NCI-H82 treated with DMSO at 0.1 percent for 48 hours (cell line): ENCODE measurements around the gene PTGES.
"Not testable (repeated sequence)": the region's sequence is repeated elsewhere in the genome, so short reads cannot be mapped to it uniquely, and the experiment has no call there.

ENCODE experiments used
- DNase-seq: peaks from one replicate; lab custom pipeline; 2025; ENCODE audit not compliant: unreplicated experiment; lab: John Stamatoyannopoulos, UW

PTGES gene, protein sequence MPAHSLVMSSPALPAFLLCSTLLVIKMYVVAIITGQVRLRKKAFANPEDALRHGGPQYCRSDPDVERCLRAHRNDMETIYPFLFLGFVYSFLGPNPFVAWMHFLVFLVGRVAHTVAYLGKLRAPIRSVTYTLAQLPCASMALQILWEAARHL

DNA sequence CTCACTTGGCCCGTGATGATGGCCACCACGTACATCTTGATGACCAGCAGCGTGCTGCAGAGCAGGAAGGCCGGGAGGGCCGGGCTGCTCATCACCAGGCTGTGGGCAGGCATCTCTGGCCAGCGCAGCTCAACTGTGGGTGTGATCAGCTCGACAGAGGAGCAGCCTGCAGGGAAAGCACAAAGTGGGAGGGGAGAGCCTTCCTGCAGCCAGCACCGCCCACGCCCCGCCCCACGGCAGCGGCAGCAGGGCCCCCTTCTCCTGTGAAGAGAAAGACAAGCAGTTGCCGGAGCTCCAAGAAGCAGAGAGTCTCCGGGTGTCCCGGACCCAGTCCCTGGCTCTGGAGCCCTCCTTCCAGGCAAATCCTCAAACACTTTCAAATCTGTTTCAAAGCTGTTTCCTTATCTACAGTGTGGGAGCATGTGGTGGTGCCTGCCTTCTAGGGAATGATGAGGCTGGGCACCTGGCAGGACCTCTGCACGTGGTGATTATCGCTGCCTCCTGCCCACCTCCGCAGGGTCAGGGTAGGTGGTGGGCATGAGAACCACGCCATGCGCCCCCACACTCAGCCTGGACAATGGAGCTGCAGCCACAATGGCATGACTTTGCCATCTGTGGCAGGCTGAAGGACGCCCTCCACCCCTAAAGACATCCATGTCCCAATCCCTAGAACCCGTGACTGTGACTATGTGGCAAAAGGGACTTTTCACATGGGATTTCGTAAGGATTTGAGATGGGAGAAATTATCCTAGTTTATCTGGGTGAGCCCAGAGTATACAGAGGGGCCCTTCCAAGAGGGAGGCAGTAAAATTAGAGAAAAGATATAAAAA is at the start of gene PTGES:
TSS of gene PTGES (minus strand) at position 143 of the 830 bp plus-strand sequence. CDS start at position 113, 30 bp downstream.
- peak; percentile 20 for DNase-seq

DNA sequence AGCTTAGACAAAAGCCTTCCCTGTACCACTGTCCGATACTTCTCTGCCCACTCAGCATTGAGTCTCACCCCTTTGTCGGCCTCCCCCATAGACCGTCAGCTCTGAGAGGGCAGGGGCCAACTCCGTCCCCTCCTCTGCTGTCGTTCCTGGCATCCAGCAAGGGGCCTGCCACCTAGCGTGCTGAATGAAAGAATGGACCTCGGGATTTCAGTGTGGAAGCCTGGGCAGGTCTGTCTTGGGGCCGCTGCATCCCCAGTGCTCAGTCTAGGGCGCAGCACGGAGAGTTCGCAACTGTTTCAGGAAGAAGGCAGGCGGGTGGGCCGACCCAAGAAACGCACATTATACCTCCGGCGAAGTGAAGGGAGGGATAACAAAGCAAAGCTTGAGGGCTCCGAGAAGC is 48.7 kb upstream of the PTGES start:
- DNase-seq, result no peak

DNA sequence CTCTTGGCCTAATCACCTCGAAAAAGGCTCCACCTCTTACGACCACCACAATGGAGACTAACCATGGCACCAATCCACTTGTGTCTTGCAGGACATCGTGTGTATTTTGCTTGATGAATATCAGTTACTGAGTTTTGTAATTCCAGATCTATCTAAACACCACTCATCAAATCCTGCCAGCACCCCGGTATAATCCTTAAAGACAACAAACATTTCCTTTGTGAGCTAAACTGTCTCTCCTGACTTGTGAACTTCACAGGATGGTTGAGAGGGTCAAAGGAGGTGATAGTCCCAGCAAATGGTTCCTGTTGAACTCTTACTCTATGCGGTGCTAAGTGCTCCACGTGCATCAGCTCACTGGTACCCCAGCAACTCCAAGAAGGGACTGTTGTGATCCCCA is 46.1 kb upstream of the PTGES start:
- no peak for DNase-seq

DNA sequence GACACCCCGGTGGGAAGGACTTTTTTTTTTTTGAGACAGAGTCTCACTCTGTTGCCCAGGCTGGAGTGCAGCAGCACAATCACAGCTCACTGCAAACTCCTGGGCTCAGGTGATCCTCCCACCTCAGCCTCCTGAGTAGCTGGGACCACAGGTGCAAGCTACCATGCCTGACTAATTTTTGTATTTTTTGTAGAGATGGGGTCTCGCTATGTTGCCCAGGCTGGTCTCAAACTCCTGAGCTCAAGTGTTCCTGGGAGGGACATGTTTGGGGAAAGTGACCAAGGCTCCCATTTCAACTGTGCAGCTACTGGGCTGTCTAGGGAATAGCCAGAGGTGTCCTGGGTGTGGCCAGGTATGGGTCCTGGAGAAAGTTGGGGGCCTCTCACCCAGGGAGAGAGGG is 43.2 kb upstream of the PTGES start:
- not testable (repeated sequence) for DNase-seq

DNA sequence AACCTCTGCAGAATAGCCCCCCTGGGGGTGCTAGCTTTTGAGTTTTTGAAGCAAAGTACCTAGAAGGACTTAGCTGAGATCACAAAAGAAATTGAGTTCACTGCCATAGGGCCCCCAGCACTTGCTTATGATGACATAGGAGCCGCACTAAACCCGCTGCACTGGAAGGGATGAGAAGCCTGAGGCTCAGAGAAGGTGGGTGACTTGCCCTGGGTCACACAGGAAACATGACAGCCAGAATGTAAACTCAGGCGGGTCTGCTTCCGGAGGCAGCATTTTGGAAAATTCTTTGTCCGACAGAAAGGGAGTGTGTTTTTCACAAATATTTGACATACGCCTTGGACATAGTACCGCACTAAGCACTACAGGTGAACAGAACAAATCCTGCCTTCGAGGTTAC is 41.7 kb upstream of the PTGES start:
- DNase-seq, result no peak

DNA sequence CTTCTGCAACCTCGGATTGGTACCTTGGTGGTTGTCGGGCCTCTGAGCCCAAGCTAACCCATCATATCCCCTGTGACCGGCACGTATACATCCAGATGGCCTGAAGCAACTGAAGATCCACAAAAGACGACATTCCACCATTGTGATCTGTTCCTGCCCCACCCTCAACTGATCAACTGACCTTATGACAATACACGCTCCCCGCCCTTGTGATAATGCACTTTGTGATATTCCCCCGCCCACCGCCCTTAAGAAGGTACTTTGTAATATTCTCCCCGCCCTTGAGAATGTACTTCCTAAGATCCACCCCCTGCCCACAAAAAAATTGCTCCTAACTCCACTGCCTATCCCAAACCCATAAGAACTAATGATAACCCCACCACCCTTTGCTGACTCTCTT is 33.6 kb upstream of the PTGES start:
- no peak for DNase-seq

DNA sequence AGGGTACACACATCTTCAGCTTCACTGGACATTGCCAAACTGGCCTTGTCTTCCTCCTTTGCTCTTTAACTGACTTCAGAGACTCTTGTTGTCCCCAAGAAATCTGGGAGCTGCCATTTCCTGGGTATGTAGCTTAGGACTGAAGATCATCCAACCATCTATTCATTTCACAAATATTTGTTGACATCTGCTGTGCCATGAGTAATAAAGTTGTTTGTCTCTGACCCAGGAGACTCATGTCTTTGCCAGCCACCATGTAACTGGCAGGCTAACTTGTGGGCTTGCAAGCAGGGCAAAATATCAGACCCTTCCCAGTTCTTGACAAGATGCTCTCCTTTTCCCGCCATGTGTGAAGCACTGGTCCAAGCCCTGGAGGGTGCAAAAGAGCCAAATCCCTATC is 33.0 kb upstream of the PTGES start:
- DNase-seq, result no peak

DNA sequence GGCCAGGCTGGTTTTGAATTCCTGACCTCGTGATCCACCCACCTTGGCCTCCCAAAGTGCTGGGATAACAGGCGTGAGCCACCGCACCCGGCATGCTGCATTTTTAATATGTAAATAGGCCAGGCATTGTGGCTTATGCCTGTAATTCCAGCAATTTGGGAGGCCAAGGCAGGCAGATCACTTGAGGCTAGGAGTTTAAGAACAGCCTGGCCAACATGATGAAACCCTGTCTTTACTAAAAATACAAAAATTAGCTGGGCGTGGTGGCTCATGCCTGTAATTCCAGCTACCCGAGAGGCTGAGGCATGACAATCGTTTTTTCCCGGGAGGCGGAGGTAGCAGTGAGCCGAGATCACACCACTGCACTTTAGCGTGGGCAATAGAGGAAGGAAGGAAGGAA is 32.1 kb upstream of the PTGES start:
- not testable (repeated sequence) for DNase-seq

DNA sequence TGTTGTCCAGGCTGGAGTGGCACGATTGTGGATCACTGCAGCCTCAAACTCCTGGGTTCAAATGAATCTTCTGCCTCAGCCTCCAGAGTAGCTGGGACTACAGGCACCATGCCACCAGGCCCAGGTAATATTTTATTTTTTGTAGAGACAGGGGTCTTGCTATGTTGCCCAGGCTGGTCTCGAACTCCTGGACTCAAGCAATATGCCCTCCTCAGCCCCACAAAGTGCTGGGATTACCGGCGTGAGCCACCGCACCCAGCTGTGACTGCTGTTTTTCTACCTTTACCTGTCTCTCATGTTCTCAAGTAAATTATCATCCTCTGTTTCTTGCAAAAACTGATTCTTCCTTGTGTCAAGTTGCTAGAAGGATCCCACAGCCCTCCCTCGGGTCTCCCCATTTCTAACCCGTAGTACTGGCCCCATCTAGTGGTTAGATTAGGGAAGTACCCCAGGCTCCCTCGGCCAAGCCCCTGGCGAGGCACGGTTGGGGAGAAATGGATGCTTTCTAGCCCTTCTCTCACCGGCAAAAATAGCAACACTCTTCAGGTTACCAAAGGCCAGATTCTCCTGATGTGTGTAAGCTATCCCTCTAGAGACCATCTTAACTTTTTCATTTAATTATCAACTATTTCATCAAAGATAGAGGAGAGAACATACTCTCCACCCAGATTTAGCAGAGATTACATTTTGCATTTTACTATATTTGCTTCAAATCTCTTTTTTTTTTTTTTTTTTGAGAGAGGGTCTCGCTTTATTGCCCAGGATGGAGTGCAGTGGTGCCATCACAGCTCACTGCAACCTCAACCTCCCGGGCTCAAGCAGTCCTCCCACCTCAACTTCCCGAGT is 30.9 kb upstream of the PTGES start:
- peak; percentile 29 for DNase-seq

DNA sequence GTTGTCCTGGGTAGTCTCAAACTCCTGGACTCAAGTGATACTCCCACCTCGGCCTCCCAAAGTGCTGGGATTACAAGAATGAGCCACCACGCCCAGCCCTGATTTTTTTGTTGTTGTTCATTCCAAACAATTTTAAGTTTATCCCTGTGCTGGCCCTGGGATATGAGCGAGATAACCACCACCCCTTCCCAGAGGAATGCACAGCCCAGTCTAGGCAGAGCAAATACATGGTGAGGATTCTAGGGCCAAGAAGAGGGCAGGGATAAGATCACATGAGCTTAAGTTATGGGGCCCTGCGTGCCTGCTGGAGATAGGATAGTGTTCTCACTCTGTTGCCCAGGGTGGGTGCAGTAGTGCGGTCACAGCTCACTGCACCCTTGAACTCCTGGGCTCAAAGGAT is 29.1 kb upstream of the PTGES start:
- no peak for DNase-seq

DNA sequence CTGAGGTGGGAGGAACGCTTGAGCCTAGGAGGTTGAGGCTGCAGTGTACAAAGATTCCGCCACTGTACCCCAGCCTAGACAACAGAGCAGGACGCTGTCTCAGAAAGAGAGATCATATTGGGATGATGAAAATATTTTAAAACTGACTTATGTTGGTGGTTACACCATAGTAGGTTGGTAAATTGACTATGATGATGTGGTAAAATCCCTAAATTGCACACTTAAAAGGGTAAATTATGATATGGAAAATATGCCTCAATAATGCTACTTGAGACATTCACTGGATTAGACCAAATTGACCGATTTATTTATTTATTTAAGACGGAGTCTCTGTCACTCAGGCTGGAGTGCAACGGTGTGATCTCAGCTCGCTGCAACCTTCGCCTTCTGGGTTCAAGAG is 28.3 kb upstream of the PTGES start:
- DNase-seq, result no peak

DNA sequence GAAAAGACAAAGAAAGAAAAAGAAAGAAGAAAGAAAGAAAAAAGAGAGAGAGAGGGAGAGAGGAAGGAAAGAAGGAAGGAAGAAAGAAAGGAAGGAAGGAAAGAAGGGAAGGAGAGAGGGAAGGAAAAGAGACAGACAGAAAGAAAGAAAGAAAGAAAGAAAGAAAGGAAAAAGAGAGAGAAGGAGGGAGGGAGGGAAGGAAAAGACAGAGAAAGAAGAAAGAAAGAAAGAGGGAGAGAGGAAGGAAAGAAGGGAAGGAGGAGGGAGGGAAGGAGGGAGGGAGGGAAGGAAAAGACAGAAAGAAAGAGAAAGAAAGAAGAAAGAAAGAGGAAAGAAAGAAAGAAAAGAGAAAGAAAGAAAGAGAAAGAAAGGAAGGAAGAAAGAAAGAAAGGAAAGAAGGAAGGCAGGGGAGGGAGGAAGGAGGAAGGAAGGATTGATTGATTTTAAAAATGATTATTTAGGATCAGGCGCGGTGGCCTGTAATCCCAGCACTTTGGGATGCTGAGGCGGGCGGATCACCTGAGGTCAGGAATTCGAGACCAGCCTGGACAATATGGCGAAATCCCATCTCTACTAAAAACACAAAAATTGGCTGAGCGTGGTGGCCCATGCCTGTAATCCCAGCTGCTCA is 26.8 kb upstream of the PTGES start:
- no peak for DNase-seq

DNA sequence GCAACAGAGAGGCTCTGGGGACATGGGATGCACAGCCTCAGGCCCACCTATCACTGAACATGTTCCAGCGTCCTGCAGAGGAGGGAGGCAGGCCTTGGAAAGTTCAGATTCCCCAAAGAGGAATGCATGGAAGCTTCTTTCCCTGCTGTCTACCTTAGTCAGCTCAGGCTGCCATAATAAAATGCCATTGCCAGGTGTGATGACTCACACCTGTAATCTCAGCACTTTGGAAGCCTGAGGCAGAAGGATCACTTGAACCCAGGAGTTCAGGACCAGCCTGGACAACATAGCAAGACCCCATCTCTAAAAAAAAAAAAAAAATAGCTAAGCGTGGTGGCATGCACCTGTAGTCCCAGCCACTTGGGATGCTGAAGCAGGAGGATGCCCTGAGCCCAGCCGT is 25.6 kb upstream of the PTGES start:
- DNase-seq, result no peak

DNA sequence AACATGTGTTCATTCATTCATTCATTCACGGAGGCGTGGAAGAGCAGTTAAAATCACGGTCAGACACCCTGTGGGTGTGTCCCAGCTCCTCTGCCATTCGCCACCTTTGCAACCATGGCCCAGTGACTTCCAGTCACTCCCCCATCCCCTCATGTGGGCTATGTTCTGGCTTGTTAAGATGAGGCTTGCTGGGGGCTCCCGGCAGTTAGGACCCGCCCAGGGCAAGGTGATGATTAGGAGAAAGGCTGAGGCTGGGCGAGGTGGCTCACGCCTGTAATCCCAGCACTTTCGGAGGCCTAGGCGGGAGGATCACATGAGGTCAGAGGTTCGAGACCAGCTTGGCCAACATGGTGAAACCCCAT is 24.9 kb upstream of the PTGES start:
- no peak for DNase-seq

DNA sequence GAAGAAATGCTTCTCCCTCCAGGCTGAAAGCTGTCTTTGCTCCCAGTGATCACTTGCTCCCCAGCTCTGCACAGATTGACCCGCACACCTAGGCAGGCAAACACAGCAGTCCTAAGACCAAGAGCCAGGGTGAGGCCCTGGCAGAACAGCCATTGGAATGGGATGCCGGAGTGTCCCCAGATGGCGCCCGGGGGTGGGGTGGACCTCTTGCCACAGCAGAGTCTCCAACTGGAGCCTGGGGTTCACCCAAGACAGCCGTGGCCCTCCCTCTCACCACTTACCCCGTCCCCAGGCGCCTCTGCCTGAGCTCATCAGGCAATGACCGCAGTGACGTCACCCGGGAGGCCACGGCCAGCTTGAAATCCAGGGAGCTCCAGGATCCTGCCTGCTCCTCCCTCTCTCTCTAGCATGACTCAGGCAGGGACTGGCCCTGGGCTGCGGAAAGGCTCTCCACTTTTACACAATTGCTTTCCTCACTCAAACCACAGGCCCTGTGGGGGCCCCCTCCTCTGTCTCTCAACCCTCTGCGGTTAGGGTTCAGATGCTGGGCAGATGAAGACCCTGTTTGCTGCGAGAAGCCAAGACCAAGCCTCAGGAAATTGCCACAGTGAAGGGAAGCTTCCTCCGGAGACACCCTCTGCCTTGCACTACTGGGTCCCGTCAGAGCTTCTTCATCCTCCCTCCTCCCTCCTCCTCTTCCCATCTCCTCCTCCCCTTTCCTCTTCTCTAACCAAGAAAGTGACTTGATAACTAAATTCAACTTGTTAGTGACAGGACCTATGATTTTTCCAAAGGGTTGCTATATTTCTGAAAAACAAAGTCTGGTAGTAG is 24.3 kb upstream of the PTGES start:
- DNase-seq, result no peak

DNA sequence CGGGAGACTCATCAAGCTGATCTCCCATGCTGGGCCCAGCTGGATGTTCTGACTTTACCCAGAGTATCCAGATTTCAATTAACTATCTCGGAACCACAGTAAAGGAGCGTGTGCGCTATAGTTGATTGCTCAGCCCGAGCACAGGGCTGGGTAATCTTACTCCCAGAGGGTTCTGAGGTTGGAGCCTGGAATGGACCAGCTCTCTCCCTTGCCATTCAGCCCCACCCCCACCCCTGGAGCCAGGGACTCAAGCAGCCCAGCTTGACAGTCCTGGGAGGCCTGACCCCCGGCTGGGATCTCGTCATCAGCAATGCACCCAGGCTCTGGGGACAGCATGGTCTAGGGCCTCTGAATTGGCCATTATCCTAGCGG is 23.7 kb upstream of the PTGES start:
- DNase-seq, result no peak

DNA sequence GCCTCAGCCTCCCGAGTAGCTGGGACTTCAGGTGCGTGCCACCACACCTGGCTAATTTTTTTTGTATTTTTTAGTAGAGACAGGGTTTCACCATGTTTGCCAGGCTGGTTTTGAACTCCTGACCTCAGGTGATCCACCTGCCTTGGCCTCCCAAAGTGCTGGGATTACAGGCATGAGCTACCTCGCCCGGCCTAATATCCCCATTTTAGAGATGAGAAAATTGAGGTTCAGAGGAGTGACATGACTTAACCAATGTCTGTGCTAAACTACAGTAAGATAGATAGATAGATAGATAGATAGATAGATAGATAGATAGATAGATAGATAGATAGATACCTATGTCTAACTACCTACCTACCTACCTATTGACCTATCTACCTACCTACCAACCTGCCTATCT is 23.3 kb upstream of the PTGES start:
- DNase-seq, result not testable (repeated sequence)

DNA sequence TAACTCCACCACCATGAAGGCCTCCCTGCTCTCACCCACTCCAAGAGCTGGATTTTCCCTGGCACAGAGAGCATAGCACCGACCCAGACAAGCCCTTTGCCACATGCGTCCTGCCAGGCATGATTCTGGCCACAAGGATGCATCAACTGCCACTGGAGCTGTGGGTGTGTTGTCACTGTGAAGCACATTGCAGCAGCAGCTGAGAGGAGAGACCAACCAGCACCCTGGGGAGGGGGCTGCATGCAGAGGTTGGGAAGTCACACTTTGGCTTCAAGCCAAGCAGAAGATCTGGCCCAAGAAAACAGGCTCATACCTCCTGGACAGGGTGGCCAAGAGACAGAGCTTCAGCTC is 22.6 kb upstream of the PTGES start:
- DNase-seq, result no peak

DNA sequence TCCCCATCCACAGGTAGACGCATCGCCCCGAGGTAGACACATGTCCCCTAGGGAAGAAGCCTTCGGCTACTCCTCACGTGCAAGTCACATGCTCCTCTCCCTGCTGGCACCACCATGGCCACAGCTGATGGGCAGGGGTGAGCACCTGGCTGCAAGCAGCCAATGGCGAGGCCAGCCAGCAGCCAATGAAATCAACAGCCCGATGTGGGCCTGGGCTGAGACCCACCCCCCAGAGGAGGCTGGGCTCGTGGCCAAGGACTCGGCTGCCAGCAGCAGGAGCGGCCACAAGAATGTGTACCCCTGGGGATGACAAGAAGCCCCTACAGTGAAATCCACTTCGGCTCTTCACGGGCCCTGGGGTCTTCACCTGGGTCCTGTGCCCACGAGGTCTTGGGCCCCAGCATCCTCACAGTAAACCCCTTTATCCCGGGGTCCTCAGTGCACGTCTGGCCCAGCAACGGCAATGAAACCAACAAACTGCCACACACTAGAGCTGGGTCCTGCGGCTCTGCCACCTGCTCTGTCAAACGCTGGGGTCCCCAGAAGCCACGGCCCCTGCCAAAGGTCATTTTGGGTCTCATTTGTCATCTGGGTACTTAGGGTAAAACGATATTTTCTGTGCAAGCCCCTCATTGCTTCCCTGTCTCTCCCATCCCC is 22.1 kb upstream of the PTGES start:
- DNase-seq, result no peak
